ENCODE measurements around the gene KRTAP12-4.
"Not testable (repeated sequence)": the region's sequence is repeated elsewhere in the genome, so short reads cannot be mapped to it uniquely, and the experiment has no call there.

Gene KRTAP12-4

DNA sequence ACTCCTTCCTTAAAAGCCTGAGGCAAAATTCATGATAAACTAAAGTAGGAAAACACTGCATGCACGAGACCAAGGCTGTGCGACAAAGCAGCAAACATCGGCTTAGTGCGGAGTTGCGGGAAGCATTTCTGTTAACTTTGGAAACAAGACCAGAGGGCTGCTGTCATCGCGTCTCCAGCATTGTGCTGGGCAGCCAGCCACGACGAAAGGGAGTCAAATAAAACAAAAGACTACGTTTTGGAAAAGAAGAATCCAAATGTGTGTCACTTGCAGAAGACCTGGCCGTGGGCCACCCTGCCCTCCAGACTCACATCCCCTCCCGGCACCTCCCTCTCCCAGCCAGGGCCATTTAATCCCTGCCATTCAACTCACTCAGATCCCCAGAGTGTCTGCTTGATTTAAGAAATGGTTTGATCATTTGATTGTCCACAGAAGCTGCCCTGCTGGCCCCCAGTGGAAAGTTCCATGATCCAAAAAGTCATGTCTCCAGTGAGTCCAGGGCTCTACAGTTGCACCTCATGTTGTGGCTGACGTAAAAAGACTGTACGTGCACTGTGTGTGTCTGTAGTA lies 10.6 kb downstream of the KRTAP12-4 start:
- Histone ChIP-seq H3K27me3 (ENCODE audit: insufficient read depth, poor library complexity, severe bottlenecking) (no peaks in the 10 kb centered on the region), H3K4me3 (ENCODE audit: severe bottlenecking) (no peak overlapping the region), H3K27ac (ENCODE audit: poor library complexity, severe bottlenecking) (no peak overlapping the region), H3K36me3 (ENCODE audit: low read depth) (no peaks in the 10 kb centered on the region), H3K4me1 (ENCODE audit: insufficient read depth, poor library complexity, severe bottlenecking) (no peaks in the 10 kb centered on the region), H3K9me3 (ENCODE audit: severe bottlenecking) (no peaks in the 10 kb centered on the region)
- DNase-seq (ENCODE audit: low spot score) (no peak), ATAC-seq (ENCODE audit: low read depth) (no peak)
- TF ChIP-seq, protein P1, sequence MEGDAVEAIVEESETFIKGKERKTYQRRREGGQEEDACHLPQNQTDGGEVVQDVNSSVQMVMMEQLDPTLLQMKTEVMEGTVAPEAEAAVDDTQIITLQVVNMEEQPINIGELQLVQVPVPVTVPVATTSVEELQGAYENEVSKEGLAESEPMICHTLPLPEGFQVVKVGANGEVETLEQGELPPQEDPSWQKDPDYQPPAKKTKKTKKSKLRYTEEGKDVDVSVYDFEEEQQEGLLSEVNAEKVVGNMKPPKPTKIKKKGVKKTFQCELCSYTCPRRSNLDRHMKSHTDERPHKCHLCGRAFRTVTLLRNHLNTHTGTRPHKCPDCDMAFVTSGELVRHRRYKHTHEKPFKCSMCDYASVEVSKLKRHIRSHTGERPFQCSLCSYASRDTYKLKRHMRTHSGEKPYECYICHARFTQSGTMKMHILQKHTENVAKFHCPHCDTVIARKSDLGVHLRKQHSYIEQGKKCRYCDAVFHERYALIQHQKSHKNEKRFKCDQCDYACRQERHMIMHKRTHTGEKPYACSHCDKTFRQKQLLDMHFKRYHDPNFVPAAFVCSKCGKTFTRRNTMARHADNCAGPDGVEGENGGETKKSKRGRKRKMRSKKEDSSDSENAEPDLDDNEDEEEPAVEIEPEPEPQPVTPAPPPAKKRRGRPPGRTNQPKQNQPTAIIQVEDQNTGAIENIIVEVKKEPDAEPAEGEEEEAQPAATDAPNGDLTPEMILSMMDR (IDR thresholded peaks at IDR 0.05; ENCODE audit: poor library complexity, severe bottlenecking) = no peak

DNA sequence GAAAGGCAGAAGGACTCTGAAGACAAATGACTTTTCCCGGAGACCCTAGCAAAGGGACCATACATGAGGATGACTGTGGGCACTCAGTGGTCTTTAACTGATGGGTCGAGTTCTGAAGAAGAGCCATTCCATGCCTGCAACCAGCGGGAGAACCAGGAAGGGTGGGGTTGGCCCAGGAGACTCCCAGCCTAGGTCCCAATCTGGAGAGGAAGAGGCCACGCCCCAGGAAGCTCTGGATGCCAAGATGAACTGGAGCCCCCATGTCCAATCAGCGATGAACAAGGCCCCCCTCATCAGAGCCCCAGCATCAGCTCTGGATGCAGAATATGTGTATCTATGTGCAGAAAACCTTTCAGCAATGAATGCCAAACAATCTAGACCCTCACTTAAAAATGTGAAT lies 13.7 kb downstream of the KRTAP12-4 start:
- no peaks in the 10 kb centered on the region for H3K4me1 ChIP-seq (ENCODE audit: insufficient read depth, poor library complexity, severe bottlenecking)
- TF ChIP-seq, protein P1 (IDR thresholded peaks at IDR 0.05; ENCODE audit: poor library complexity, severe bottlenecking) = no peak
- no peak for DNase-seq (ENCODE audit: low spot score)
- H3K4me3 ChIP-seq (ENCODE audit: severe bottlenecking) = no peak overlapping the region
- H3K27me3 ChIP-seq (ENCODE audit: insufficient read depth, poor library complexity, severe bottlenecking) = no peaks in the 10 kb centered on the region
- no peaks in the 10 kb centered on the region for H3K36me3 ChIP-seq (ENCODE audit: low read depth)
- no peak for ATAC-seq (ENCODE audit: low read depth)
- H3K9me3 ChIP-seq (ENCODE audit: severe bottlenecking) = no peaks in the 10 kb centered on the region
- H3K27ac ChIP-seq (ENCODE audit: poor library complexity, severe bottlenecking) = no peak overlapping the region

DNA sequence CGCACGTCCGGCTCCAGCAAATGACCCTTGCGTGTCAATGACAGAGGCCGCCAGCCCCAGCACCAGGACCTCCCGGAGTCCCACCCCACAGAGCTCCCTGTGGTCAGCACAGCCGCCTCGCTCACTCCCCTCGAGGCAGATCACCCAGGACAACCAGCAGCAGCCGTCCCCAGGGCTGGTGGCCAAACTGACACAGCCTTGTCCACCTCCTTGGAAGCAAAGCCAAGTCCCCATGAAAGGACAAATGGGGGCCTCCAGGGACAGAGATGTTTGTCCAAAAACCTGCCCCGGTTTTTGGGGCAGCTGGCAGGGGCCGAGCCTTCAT lies 15.2 kb downstream of the KRTAP12-4 start:
- TF ChIP-seq, protein P1 (IDR thresholded peaks at IDR 0.05; ENCODE audit: poor library complexity, severe bottlenecking) = no peak
- ATAC-seq (ENCODE audit: low read depth) (no peak), DNase-seq (ENCODE audit: low spot score) (no peak)
- Histone ChIP-seq H3K4me1 (ENCODE audit: insufficient read depth, poor library complexity, severe bottlenecking) (no peaks in the 10 kb centered on the region), H3K27me3 (ENCODE audit: insufficient read depth, poor library complexity, severe bottlenecking) (no peaks in the 10 kb centered on the region), H3K36me3 (ENCODE audit: low read depth) (no peaks in the 10 kb centered on the region), H3K27ac (ENCODE audit: poor library complexity, severe bottlenecking) (no peak overlapping the region), H3K9me3 (ENCODE audit: severe bottlenecking) (no peaks in the 10 kb centered on the region), H3K4me3 (ENCODE audit: severe bottlenecking) (no peak overlapping the region)

DNA sequence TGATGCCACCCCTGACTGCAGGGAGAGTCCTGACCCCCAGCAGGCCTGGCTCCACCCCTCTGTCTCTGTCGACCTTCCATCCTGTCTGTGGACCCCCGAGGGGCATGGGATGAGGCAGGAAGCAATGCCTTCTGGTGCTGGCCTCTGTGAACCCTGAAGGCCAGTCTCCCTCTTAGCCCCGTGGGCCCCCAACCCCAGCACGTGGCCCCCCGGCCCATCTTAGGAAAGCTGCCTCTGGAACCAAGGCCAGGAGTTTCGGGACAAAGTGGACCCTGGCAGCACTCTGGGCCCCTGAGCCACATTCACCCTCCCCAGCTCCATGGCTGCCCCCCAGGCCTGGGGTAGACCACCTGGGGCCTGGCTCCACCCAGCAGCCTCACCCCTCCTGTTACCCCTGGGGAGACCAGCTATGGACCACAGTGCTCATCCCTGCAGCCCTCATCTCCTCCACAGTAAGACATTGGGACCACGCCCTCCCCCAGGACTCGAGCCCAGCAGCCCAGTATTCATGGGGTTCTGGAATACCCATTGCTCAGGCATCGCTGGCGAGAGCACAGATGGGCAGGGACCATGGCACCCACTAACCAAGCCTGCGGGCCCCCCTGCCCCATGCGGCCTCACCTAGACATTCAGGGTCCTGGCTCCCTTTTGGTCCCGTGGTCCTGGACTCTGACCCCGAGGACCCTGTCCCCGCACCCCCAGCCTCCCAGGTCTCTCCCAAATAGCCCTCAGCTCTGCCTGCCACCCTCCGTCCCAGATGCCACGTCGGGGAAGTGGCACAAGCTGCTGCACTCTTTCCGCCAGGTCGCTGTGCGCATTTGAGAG lies 15.7 kb downstream of the KRTAP12-4 start:
- not testable (repeated sequence) for H3K27me3 ChIP-seq (ENCODE audit: insufficient read depth, poor library complexity, severe bottlenecking); H3K36me3 ChIP-seq (ENCODE audit: low read depth); H3K4me3 ChIP-seq (ENCODE audit: severe bottlenecking); DNase-seq (ENCODE audit: low spot score); H3K9me3 ChIP-seq (ENCODE audit: severe bottlenecking); H3K4me1 ChIP-seq (ENCODE audit: insufficient read depth, poor library complexity, severe bottlenecking); ATAC-seq (ENCODE audit: low read depth); H3K27ac ChIP-seq (ENCODE audit: poor library complexity, severe bottlenecking)

DNA sequence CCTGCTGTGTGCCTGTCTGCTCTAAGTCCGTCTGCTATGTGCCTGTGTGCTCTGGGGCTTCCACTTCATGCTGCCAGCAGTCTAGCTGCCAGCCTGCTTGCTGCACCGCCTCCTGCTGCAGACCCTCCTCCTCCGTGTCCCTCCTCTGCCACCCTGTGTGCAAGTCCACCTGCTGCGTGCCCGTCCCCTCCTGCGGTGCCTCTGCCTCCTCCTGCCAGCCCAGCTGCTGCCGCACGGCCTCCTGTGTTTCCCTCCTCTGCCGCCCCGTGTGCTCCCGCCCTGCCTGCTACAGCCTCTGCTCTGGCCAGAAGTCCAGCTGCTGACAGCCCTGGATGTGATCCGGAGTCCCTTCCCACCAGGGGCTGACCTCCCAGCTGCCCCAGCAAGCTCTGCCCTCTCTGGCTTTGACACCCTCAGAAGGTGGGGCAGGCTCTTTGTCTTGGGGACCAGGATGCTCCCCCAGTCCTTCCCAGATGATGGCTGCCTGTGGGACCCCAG lies 16.6 kb downstream of the KRTAP12-4 start:
- DNase-seq (ENCODE audit: low spot score); H3K27ac ChIP-seq (ENCODE audit: poor library complexity, severe bottlenecking); H3K4me1 ChIP-seq (ENCODE audit: insufficient read depth, poor library complexity, severe bottlenecking); H3K36me3 ChIP-seq (ENCODE audit: low read depth); ATAC-seq (ENCODE audit: low read depth); H3K4me3 ChIP-seq (ENCODE audit: severe bottlenecking); H3K27me3 ChIP-seq (ENCODE audit: insufficient read depth, poor library complexity, severe bottlenecking); H3K9me3 ChIP-seq (ENCODE audit: severe bottlenecking): not testable (repeated sequence)
